Ectodermal cell (in vitro differentiated cells): ENCODE data around the gene SMG5.

Source experiments
- H3K27ac ChIP-seq: 2 replicates; pipeline ENCODE4 v1.7.0; 2013; ENCODE audit warnings: mild to moderate bottlenecking, low read depth, low read length; ENCODE audit not compliant: insufficient read depth, poor library complexity, severe bottlenecking
- H3K27me3 ChIP-seq: 2 replicates; pipeline ENCODE4 v1.7.0; 2013; ENCODE audit warnings: mild to moderate bottlenecking, low read length; ENCODE audit not compliant: insufficient read depth, control insufficient read depth, poor library complexity, severe bottlenecking
- H3K36me3 ChIP-seq: one replicate; pipeline ENCODE4 v1.7.0; 2013; ENCODE audit warnings: low read length; ENCODE audit not compliant: control insufficient read depth, insufficient read depth
- H3K4me1 ChIP-seq: one replicate; pipeline ENCODE4 v1.7.0; 2013; ENCODE audit warnings: low read length; ENCODE audit not compliant: control insufficient read depth, insufficient read depth
- H3K4me3 ChIP-seq: 2 replicates; pipeline ENCODE4 v1.7.0; 2013; ENCODE audit warnings: low read depth, low read length, control low read depth; ENCODE audit not compliant: insufficient read depth
- H3K9me3 ChIP-seq: 2 replicates; pipeline ENCODE4 v1.7.0; 2013; ENCODE audit warnings: mild to moderate bottlenecking, low read length, moderate library complexity; ENCODE audit not compliant: control insufficient read depth
- WGBS, 2 experiments: methylation state at CpG; one replicate each; pipeline ENCODE4 v1.1.7; 2013; ENCODE audit warnings: missing lambda C conversion rate in 2 of 2; 5-methylcytosine and 5-hydroxymethylcytosine counted together

The SMG5 gene

GRCh38 chr1:156298852-156299357 is 16.3 kb upstream of the SMG5 start, which contains the start of gene VHLL:
Gene VHLL (minus strand): TSS chr1:156299307. CDS start chr1:156299189, 118 bp downstream.
- no peak within 1 kb of the TSS for H3K27ac ChIP-seq
- H3K9me3 ChIP-seq: no peaks in the 10 kb centered on the region
- peaks cover 7% of the 10 kb centered on the region for H3K4me1 ChIP-seq
- H3K36me3 ChIP-seq: no peaks in the 10 kb centered on the region
- 92 to 93% methylated on average over 19 of the region's 19 CpGs for WGBS, 2 experiments
- H3K27me3 ChIP-seq: no peaks in the 10 kb centered on the region
- no peak within 1 kb of the TSS for H3K4me3 ChIP-seq

- peaks cover 7% of the 10 kb centered on the region for H3K4me1 ChIP-seq
- no peaks in the 10 kb centered on the region for H3K9me3 ChIP-seq
- WGBS, 2 experiments: 7% methylated on average over 16 to 17 of the region's 17 CpGs
- H3K27me3 ChIP-seq: no peaks in the 10 kb centered on the region
- H3K4me3 ChIP-seq: peak within 1 kb of the TSS; percentile 78
- H3K27ac ChIP-seq: no peak within 1 kb of the TSS
- H3K36me3 ChIP-seq: no peaks in the 10 kb centered on the region
Observed at GRCh38 chr1:156295391-156295947, 12.8 kb upstream of the SMG5 start, which contains the start of gene GLMP. Gene GLMP (minus strand): TSS chr1:156295679. CDS start chr1:156295645, 34 bp downstream.

GRCh38 chr1:156293895-156294294 is 11.3 kb upstream of the SMG5 start:
- Histone ChIP-seq H3K36me3 (no peaks in the 10 kb centered on the region), H3K27me3 (no peaks in the 10 kb centered on the region), H3K27ac (no peak overlapping the region), H3K4me3 (no peak overlapping the region), H3K9me3 (no peaks in the 10 kb centered on the region), H3K4me1 (peaks cover 7% of the 10 kb centered on the region)
- WGBS, 2 experiments: 91 to 93% methylated on average over 9 of the region's 9 CpGs

GRCh38 chr1:156293098-156293434 is 10.4 kb upstream of the SMG5 start:
- Histone ChIP-seq H3K27ac (no peak overlapping the region), H3K4me1 (peaks cover 7% of the 10 kb centered on the region), H3K4me3 (no peak overlapping the region), H3K27me3 (no peaks in the 10 kb centered on the region), H3K36me3 (no peaks in the 10 kb centered on the region), H3K9me3 (no peaks in the 10 kb centered on the region)
- whole genome bisulfite sequencing, 2 experiments: 92 to 93% methylated on average over 8 of the region's 8 CpGs

GRCh38 chr1:156291226-156292061 is 8.8 kb upstream of the SMG5 start:
- Histone ChIP-seq H3K36me3 (no peaks in the 10 kb centered on the region), H3K4me3 (peak overlapping the region; percentile 37), H3K27ac (peak overlapping the region; percentile 9), H3K4me1 (peaks cover 7% of the 10 kb centered on the region), H3K9me3 (no peaks in the 10 kb centered on the region), H3K27me3 (no peaks in the 10 kb centered on the region)
- 21 to 22% methylated on average over 37 of the region's 37 CpGs for WGBS, 2 experiments

GRCh38 chr1:156289857-156290256 is 7.2 kb upstream of the SMG5 start:
- Histone ChIP-seq H3K36me3 (no peaks in the 10 kb centered on the region), H3K27me3 (no peaks in the 10 kb centered on the region), H3K27ac (no peak overlapping the region), H3K4me3 (no peak overlapping the region), H3K4me1 (peaks cover 4% of the 10 kb centered on the region), H3K9me3 (no peaks in the 10 kb centered on the region)

GRCh38 chr1:156286061-156286460 is 3.4 kb upstream of the SMG5 start:
- Histone ChIP-seq H3K27ac (no peak overlapping the region), H3K27me3 (no peaks in the 10 kb centered on the region), H3K36me3 (no peaks in the 10 kb centered on the region), H3K4me1 (peaks cover 8% of the 10 kb centered on the region), H3K4me3 (no peak overlapping the region), H3K9me3 (no peaks in the 10 kb centered on the region)
- WGBS, 2 experiments: 93% methylated on average over 8 of the region's 8 CpGs

GRCh38 chr1:156285437-156285836 is 2.8 kb upstream of the SMG5 start:
- WGBS, 2 experiments: 95 to 97% methylated on average over 21 of the region's 21 CpGs
- H3K4me3 ChIP-seq: no peak overlapping the region

GRCh38 chr1:156284757-156285156 is 2.1 kb upstream of the SMG5 start:
- Histone ChIP-seq H3K4me3 (no peak overlapping the region), H3K4me1 (peaks cover 10% of the 10 kb centered on the region), H3K27ac (no peak overlapping the region), H3K27me3 (no peaks in the 10 kb centered on the region), H3K36me3 (no peaks in the 10 kb centered on the region), H3K9me3 (no peaks in the 10 kb centered on the region)
- WGBS, 2 experiments: 89 to 91% methylated on average over 4 of the region's 4 CpGs

More at GRCh38 chr1:156285437-156285836, 2.8 kb upstream of the SMG5 start:
- H3K27ac ChIP-seq: no peak overlapping the region
- H3K36me3 ChIP-seq: no peaks in the 10 kb centered on the region
- peaks cover 10% of the 10 kb centered on the region for H3K4me1 ChIP-seq
- H3K9me3 ChIP-seq: no peaks in the 10 kb centered on the region
- H3K27me3 ChIP-seq: no peaks in the 10 kb centered on the region

GRCh38 chr1:156284112-156284511 is 1.5 kb upstream of the SMG5 start, which contains the start of gene TMEM79:
Gene TMEM79 (plus strand): TSS chr1:156284325. CDS start chr1:156285227, 902 bp downstream.
- Histone ChIP-seq H3K36me3 (no peaks in the 10 kb centered on the region), H3K27ac (peak within 1 kb of the TSS; percentile 39), H3K4me3 (peak within 1 kb of the TSS; percentile 71), H3K9me3 (no peaks in the 10 kb centered on the region), H3K27me3 (no peaks in the 10 kb centered on the region), H3K4me1 (peaks cover 10% of the 10 kb centered on the region)
- 93 to 95% methylated on average over 7 of the region's 7 CpGs for WGBS, 2 experiments
